ENCODE measurements around the gene GFRA1.

DNA sequence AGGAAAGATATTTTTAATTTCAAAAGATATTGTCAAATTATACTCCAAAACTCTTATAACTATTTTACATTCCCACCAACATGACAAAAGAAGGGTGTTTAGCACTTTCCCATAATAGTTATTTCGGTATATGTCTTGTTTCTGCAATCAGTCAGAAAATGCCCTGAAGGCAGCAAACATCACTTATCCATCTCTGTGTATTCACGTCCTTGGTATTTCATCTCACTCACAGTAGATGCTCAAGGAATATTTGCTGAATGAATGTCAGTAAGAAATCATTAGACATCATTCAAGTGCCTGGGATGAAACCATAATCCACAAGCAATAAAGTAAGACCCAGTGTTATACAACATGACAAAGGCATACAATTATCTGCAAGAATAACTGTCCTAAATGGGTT is 112.7 kb downstream of the GFRA1 start:
- no peak for TF ChIP-seq CTCF (IDR thresholded peaks at IDR 0.05)
- TF ChIP-seq POLR2A (IDR thresholded peaks at IDR 0.05), result no peak
